Left lung (tissue), 10 donors: ENCODE results near the gene AIFM3. TPM values are rescaled to one million over a fixed set of nuclear protein-coding genes. Genes with fewer than 3 reads are reported as not detected.
A peak's percentile ranks its signal among the peaks of the same experiment; 100 is the strongest.

Experiments
- ATAC-seq: fragments of 200-7000 bp; cut with Tn5 transposase; one replicate; pipeline ENCODE4 v1.9.1; 2020; ENCODE audit warnings: moderate library complexity
- DNase-seq, 4 donors: peaks; one replicate each; pipeline ENCODE4 v3.0.0-alpha.2; 2013 to 2020
- H3K27ac ChIP-seq, 2 donors: fragments of 200-600 bp; sonication (generic) in 1 of 2; one replicate each; pipeline versions ENCODE4 v1.5.0 to v1.8.0; 2020 to 2021
- H3K27me3 ChIP-seq, 2 donors: fragments of 200-600 bp; sonication (generic) in 1 of 2; one replicate each; pipeline versions ENCODE4 v1.5.0 to v1.8.0; 2020 to 2021
- H3K36me3 ChIP-seq, 2 donors: fragments of 200-600 bp; sonication (generic) in 1 of 2; one replicate each; pipeline versions ENCODE4 v1.5.0 to v1.8.0; 2020 to 2021
- H3K4me1 ChIP-seq, 2 donors: fragments of 200-600 bp; one replicate each; pipeline ENCODE4 v1.8.0; 2021
- H3K4me3 ChIP-seq, 2 donors: fragments of 200-600 bp; sonication (generic) in 1 of 2; one replicate each; pipeline versions ENCODE4 v1.5.0 to v1.8.0; 2020 to 2021; ENCODE audit warnings: mild to moderate bottlenecking in 1 of 2
- H3K9me3 ChIP-seq, 2 donors: fragments of 200-600 bp; sonication (generic) in 1 of 2; one replicate each; pipeline versions ENCODE4 v1.5.0 to v1.8.0; 2020 to 2021
- CTCF ChIP-seq, 2 donors: fragments of 200-600 bp; sonication (generic) in 1 of 2; IDR thresholded peaks; one replicate each; pipeline versions ENCODE4 v1.5.0 to v1.8.0; 2021; ENCODE audit warnings: antibody characterized with exemption in 2 of 2
- intact Hi-C, 2 donors: fragments of 100-400 bp; cut with DNase I; formaldehyde crosslinking; loops; one replicate each; pipeline versions ENCODE4 v1.11.2 to v1.14.2; 2022
- polyA plus RNA-seq, 6 donors: library from polyadenylated mRNA; unstranded; fragments of 120-200 nt; gene quantifications; one replicate each; pipeline ENCODE4 v1.2.1, GENCODE V29; 2013; ENCODE audit not compliant: insufficient read length in 6 of 6
- total RNA-seq, 2 donors: library from RNA; stranded (reverse); fragmentation: NEBNext Ultra II Directional; extraction: Animal tissue kit (Norgen Biotek cat#: 25700); gene quantifications; one replicate each; pipeline ENCODE4 v1.2.1, GENCODE V29; 2021
- donor health status: DM: no; HTN: yes; CAD: no.
- donor health status: DM: no; HTN: no; CAD: no.

AIFM3 gene
- total and polyA plus RNA-seq, 8 donors: 0.49 to 6.5 (median 1.0) TPM

GRCh38 chr22:21025763-21026755, 59.0 kb downstream of the AIFM3 start:
- intact Hi-C loops: no loop called here
- peaks cover 0 to 24% of the 10 kb centered on the region in 2 donors for H3K27me3 ChIP-seq
- no peaks in the 10 kb centered on the region for H3K9me3 ChIP-seq
- DNase-seq: peak in 1 of 4 donors; percentile 65
- no peaks in the 10 kb centered on the region for H3K4me1 ChIP-seq
- no peak overlapping the region for H3K4me3 ChIP-seq
- no peaks in the 10 kb centered on the region for H3K36me3 ChIP-seq
- no peak for ATAC-seq
- no peak for TF ChIP-seq CTCF (IDR thresholded peaks at IDR 0.05)
- no peak overlapping the region for H3K27ac ChIP-seq

- intact Hi-C loops: no loop called here
- Histone ChIP-seq H3K4me3 (no peak overlapping the region), H3K27ac (no peak overlapping the region), H3K27me3 (peaks cover 4 to 34% of the 10 kb centered on the region in 2 donors), H3K36me3 (no peaks in the 10 kb centered on the region), H3K4me1 (peaks cover 2% of the 10 kb centered on the region in 2 donors), H3K9me3 (no peaks in the 10 kb centered on the region)
- TF ChIP-seq CTCF (IDR thresholded peaks at IDR 0.05): no peak
- DNase-seq: peak; percentile 22 to 69 (median 56)
- ATAC-seq: peak; percentile 84
Measured at GRCh38 chr22:21026783-21027692, 60.0 kb downstream of the AIFM3 start.

GRCh38 chr22:21028277-21029251, 61.5 kb downstream of the AIFM3 start:
- Histone ChIP-seq H3K4me3 (no peak overlapping the region), H3K36me3 (no peaks in the 10 kb centered on the region), H3K27me3 (peaks cover 4 to 49% of the 10 kb centered on the region in 2 donors), H3K9me3 (no peaks in the 10 kb centered on the region), H3K27ac (no peak overlapping the region), H3K4me1 (peaks cover 5 to 6% of the 10 kb centered on the region in 2 donors)
- ATAC-seq: no peak
- DNase-seq: peak in 1 of 4 donors; percentile 66
- intact Hi-C loops: no loop called here
- no peak for TF ChIP-seq CTCF (IDR thresholded peaks at IDR 0.05)

GRCh38 chr22:21029486-21030025, 62.5 kb downstream of the AIFM3 start:
- peaks cover 4 to 52% of the 10 kb centered on the region in 2 donors for H3K27me3 ChIP-seq
- H3K4me1 ChIP-seq: peaks cover 5 to 6% of the 10 kb centered on the region in 2 donors
- H3K36me3 ChIP-seq: no peaks in the 10 kb centered on the region
- TF ChIP-seq CTCF (IDR thresholded peaks at IDR 0.05): no peak
- intact Hi-C loops: no loop called here
- ATAC-seq: no peak
- H3K27ac ChIP-seq: no peak overlapping the region
- H3K9me3 ChIP-seq: no peaks in the 10 kb centered on the region
- H3K4me3 ChIP-seq: no peak overlapping the region
- DNase-seq: no peak
